Astrocyte (in vitro differentiated cells and primary cell): ENCODE data around the gene ABITRAM. TPM values are rescaled to one million over a fixed set of nuclear protein-coding genes. Genes with fewer than 3 reads are reported as not detected.

Experiments used
- DNase-seq: peaks from one replicate; pipeline ENCODE4 v3.0.0-alpha.2; 2010; ENCODE audit warnings: low read depth
- FAIRE-seq: peaks from 2 replicates; lab custom pipeline; 2011; peaks lifted over from hg19 to GRCh38; lab: Jason Lieb, UNC
- H2AFZ ChIP-seq: 2 replicates; pipeline ENCODE4 v1.6.0; 2012; ENCODE audit warnings: low read depth, low read length, inconsistent platforms
- H3K27ac ChIP-seq: 2 replicates; pipeline ENCODE4 v1.5.1; 2011; ENCODE audit warnings: low read depth, low read length, inconsistent platforms
- H3K27me3 ChIP-seq: 2 replicates; pipeline ENCODE4 v1.6.0; 2011; ENCODE audit warnings: low read length, inconsistent platforms; ENCODE audit not compliant: insufficient read depth
- H3K36me3 ChIP-seq: 2 replicates; pipeline ENCODE4 v1.5.1; 2011; ENCODE audit warnings: low read length, inconsistent platforms; ENCODE audit not compliant: insufficient read depth
- H3K4me1 ChIP-seq: 2 replicates; pipeline ENCODE4 v1.5.1; 2011; ENCODE audit warnings: low read length, inconsistent platforms; ENCODE audit not compliant: insufficient read depth
- H3K4me2 ChIP-seq: 2 replicates; pipeline ENCODE4 v1.6.0; 2012; ENCODE audit warnings: low read length, inconsistent platforms
- H3K4me3 ChIP-seq: 2 replicates; pipeline ENCODE4 v1.5.1; 2011; ENCODE audit warnings: low read depth, mild to moderate bottlenecking, low read length, inconsistent platforms; ENCODE audit not compliant: insufficient read depth
- H3K79me2 ChIP-seq: 2 replicates; pipeline ENCODE4 v1.6.0; 2012; ENCODE audit warnings: mild to moderate bottlenecking, low read length, inconsistent platforms; ENCODE audit not compliant: insufficient read depth
- H3K9ac ChIP-seq: 2 replicates; pipeline ENCODE4 v1.6.0; 2012; ENCODE audit warnings: mild to moderate bottlenecking, low read length, inconsistent platforms
- H3K9me3 ChIP-seq: 2 replicates; pipeline ENCODE4 v1.5.1; 2012; ENCODE audit warnings: low read depth, mild to moderate bottlenecking, low read length, inconsistent platforms; ENCODE audit not compliant: insufficient read depth
- H4K20me1 ChIP-seq: 2 replicates; pipeline ENCODE4 v1.6.0; 2012; ENCODE audit warnings: low read length, inconsistent platforms; ENCODE audit not compliant: insufficient read depth
- H3K27ac Mint-ChIP-seq: one replicate; pipeline ENCODE4 v1.8.0; 2021; ENCODE audit warnings: mild to moderate bottlenecking, mixed read lengths; ENCODE audit not compliant: unreplicated experiment
- H3K27me3 Mint-ChIP-seq: one replicate; pipeline ENCODE4 v1.8.0; 2021; ENCODE audit warnings: low read depth, mixed read lengths; ENCODE audit not compliant: unreplicated experiment
- H3K36me3 Mint-ChIP-seq: one replicate; pipeline ENCODE4 v1.8.0; 2021; ENCODE audit warnings: low read depth, mixed read lengths; ENCODE audit not compliant: unreplicated experiment
- H3K4me1 Mint-ChIP-seq: one replicate; pipeline ENCODE4 v1.8.0; 2021; ENCODE audit warnings: low read depth, mixed read lengths; ENCODE audit not compliant: unreplicated experiment
- H3K4me3 Mint-ChIP-seq: one replicate; pipeline ENCODE4 v1.8.0; 2021; ENCODE audit warnings: mild to moderate bottlenecking, moderate library complexity, mixed read lengths; ENCODE audit not compliant: unreplicated experiment
- H3K9me3 Mint-ChIP-seq: one replicate; pipeline ENCODE4 v1.8.0; 2021; ENCODE audit warnings: mild to moderate bottlenecking, mixed read lengths; ENCODE audit not compliant: unreplicated experiment
- EZH2 ChIP-seq: IDR thresholded peaks from 2 replicates; pipeline ENCODE4 v1.6.1; 2012; ENCODE audit warnings: mild to moderate bottlenecking, low read length, inconsistent platforms; ENCODE audit not compliant: insufficient read depth
- total RNA-seq: library from RNA; stranded (reverse); gene quantifications from 2 replicates; pipeline ENCODE4 v1.2.1, GENCODE V29; 2021
- TF ChIP-seq, protein P1 (sequence below): IDR thresholded peaks from 2 replicates; pipeline ENCODE4 v1.5.1; 2011; ENCODE audit warnings: low read depth, mild to moderate bottlenecking, inconsistent platforms, low read length, moderate library complexity; ENCODE audit not compliant: insufficient read depth

ABITRAM gene
- total RNA-seq, 1 donor from 2014 or later = 16.3 TPM

DNA sequence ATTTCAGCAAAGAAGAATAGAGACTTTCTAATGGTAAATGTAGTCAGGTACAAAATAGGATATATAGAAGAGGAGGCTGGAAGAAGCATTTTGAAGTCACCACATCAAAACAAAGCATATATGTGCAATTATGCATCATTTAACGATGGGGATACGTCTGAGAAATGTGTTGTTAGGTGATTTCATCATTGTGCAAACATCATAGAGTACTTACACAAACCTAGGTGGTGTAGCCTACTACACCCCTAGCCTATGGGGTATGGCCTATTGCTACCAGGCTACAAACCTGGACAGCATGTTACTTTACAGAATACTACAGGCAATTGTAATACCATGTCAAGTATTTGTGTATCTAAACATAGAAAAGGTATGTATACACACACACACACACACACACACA is 28.7 kb upstream of the ABITRAM start:
- Histone ChIP-seq H3K4me3 (no peak overlapping the region), H3K9me3 (no peaks in the 10 kb centered on the region), H3K79me2 (no peaks in the 10 kb centered on the region), H3K4me1 (no peaks in the 10 kb centered on the region), H3K9ac (no peak overlapping the region), H3K36me3 (peaks cover 31% of the 10 kb centered on the region), H4K20me1 (no peaks in the 10 kb centered on the region), H2AFZ (no peak overlapping the region), H3K27ac (no peak overlapping the region), H3K4me2 (no peak overlapping the region), H3K27me3 (no peaks in the 10 kb centered on the region)
- Mint-ChIP-seq H3K27ac (no peak overlapping the region), H3K4me3 (no peak overlapping the region), H3K9me3 (no peaks in the 10 kb centered on the region), H3K36me3 (peaks cover 14% of the 10 kb centered on the region), H3K4me1 (no peaks in the 10 kb centered on the region), H3K27me3 (no peaks in the 10 kb centered on the region)
- no peak for DNase-seq
- no peak for FAIRE-seq
- no peak for TF ChIP-seq EZH2
- TF ChIP-seq, protein P1, sequence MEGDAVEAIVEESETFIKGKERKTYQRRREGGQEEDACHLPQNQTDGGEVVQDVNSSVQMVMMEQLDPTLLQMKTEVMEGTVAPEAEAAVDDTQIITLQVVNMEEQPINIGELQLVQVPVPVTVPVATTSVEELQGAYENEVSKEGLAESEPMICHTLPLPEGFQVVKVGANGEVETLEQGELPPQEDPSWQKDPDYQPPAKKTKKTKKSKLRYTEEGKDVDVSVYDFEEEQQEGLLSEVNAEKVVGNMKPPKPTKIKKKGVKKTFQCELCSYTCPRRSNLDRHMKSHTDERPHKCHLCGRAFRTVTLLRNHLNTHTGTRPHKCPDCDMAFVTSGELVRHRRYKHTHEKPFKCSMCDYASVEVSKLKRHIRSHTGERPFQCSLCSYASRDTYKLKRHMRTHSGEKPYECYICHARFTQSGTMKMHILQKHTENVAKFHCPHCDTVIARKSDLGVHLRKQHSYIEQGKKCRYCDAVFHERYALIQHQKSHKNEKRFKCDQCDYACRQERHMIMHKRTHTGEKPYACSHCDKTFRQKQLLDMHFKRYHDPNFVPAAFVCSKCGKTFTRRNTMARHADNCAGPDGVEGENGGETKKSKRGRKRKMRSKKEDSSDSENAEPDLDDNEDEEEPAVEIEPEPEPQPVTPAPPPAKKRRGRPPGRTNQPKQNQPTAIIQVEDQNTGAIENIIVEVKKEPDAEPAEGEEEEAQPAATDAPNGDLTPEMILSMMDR = no peak

DNA sequence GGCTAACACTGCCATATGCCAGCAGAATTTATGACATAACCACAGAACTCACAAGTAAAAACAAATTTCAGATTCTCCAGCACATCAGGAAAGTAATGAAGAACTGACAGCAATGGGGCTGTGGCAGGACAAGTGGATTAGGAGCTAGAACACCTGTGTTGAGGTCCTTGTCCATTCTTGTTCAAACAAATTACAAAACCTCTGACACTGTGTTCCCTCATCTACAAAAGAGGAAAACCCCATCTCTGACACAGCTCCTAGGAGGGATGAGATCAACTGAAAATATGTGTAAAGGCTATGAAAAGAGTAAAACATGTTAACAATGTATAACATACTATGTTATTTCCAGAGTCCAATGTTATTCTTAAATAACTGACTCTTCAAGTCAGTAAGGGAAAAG is 23.8 kb upstream of the ABITRAM start:
- no peak overlapping the region for H3K4me2 ChIP-seq
- no peaks in the 10 kb centered on the region for H3K4me1 ChIP-seq
- Mint-ChIP-seq H3K27ac (no peak overlapping the region), H3K27me3 (no peaks in the 10 kb centered on the region), H3K9me3 (no peaks in the 10 kb centered on the region), H3K4me3 (no peak overlapping the region), H3K4me1 (no peaks in the 10 kb centered on the region), H3K36me3 (peaks cover 9% of the 10 kb centered on the region)
- no peaks in the 10 kb centered on the region for H3K27me3 ChIP-seq
- TF ChIP-seq, protein P1 = no peak
- TF ChIP-seq EZH2 = no peak
- FAIRE-seq (no peak), DNase-seq (no peak)
- H3K79me2 ChIP-seq = no peaks in the 10 kb centered on the region
- H3K4me3 ChIP-seq = no peak overlapping the region
- H3K27ac ChIP-seq = no peak overlapping the region
- no peak overlapping the region for H3K9ac ChIP-seq
- peaks cover 31% of the 10 kb centered on the region for H3K36me3 ChIP-seq
- H3K9me3 ChIP-seq = no peaks in the 10 kb centered on the region
- no peak overlapping the region for H2AFZ ChIP-seq
- H4K20me1 ChIP-seq = no peaks in the 10 kb centered on the region

DNA sequence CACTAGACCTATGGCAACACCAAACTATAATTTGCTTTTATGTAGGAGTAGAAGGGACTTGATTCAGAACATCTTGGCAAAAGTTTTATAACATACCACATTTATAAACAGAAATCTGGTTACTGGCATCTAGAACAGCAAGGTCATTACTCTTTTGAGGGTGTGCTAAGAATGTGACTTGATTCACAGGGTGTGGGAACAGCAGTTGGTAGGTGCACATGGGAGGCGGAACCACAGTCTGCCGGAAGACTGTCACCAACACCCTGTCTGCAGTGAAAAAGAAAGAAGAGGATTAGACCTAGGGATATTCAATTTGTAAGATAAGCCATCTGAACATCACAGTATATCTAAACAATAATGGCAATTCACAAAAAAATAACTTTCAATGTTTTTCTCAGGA is 23.3 kb upstream of the ABITRAM start:
- no peak overlapping the region for H3K4me3 ChIP-seq
- H3K9ac ChIP-seq = no peak overlapping the region
- Mint-ChIP-seq H3K27me3 (no peaks in the 10 kb centered on the region), H3K4me3 (no peak overlapping the region), H3K36me3 (peaks cover 9% of the 10 kb centered on the region), H3K4me1 (no peaks in the 10 kb centered on the region), H3K27ac (no peak overlapping the region), H3K9me3 (no peaks in the 10 kb centered on the region)
- no peak for DNase-seq
- H3K9me3 ChIP-seq = no peaks in the 10 kb centered on the region
- no peaks in the 10 kb centered on the region for H4K20me1 ChIP-seq
- no peaks in the 10 kb centered on the region for H3K27me3 ChIP-seq
- peaks cover 34% of the 10 kb centered on the region for H3K36me3 ChIP-seq
- H3K4me1 ChIP-seq = no peaks in the 10 kb centered on the region
- H3K4me2 ChIP-seq = no peak overlapping the region
- H3K79me2 ChIP-seq = no peaks in the 10 kb centered on the region
- H3K27ac ChIP-seq = no peak overlapping the region
- H2AFZ ChIP-seq = no peak overlapping the region
- TF ChIP-seq, protein P1 = no peak
- TF ChIP-seq EZH2 = no peak
- no peak for FAIRE-seq
